Measurements from ENCODE around the gene SERPINA12.

GRCh38 chr14:94480809-94481208 is 28.5 kb downstream of the SERPINA12 start:
- TF ChIP-seq POLR2A (IDR thresholded peaks at IDR 0.05; ENCODE audit: borderline replicate concordance, extremely low read depth, insufficient read depth, insufficient read length): no peak
- no peak for TF ChIP-seq TCF7L2 (IDR thresholded peaks at IDR 0.05; ENCODE audit: borderline replicate concordance, extremely low read depth, insufficient read depth, insufficient read length)
- no peak for TF ChIP-seq CTCF (IDR thresholded peaks at IDR 0.05 in 2 of 3, conservative IDR thresholded peaks at IDR 0.05 in 1 of 3; ENCODE audit: borderline replicate concordance in 1 of 3, insufficient read depth in 1 of 3, low read depth in 2 of 3, low read length in 2 of 3)
- TF ChIP-seq EZH2phosphoT487 (IDR thresholded peaks at IDR 0.05; ENCODE audit: borderline replicate concordance): no peak
- TF ChIP-seq CEBPB (IDR thresholded peaks at IDR 0.05; ENCODE audit: low read depth): no peak

All from HCT116 (cell line).